IPS-NIHi11 (cell line): ENCODE measurements around the gene STPG4.
A peak's percentile ranks its signal among the peaks of the same experiment; 100 is the strongest.

Experiments
- DNase-seq: peaks from one replicate; pipeline ENCODE4 v3.0.0; 2012; ENCODE audit warnings: mixed read lengths, low spot score

The STPG4 gene

GRCh38 chr2:47070920-47071824 lies 83.9 kb downstream of the STPG4 start:
- no peak for DNase-seq

GRCh38 chr2:47070155-47070919 lies 84.8 kb downstream of the STPG4 start:
- DNase-seq, result no peak

- DNase-seq, result peak; percentile 87
These were observed 85.4 kb downstream of the STPG4 start for GRCh38 chr2:47069628-47070154.

- DNase-seq, result no peak
These were observed 86.0 kb downstream of the STPG4 start for GRCh38 chr2:47068981-47069627.

GRCh38 chr2:47067788-47068407 lies 87.2 kb downstream of the STPG4 start:
- DNase-seq, result no peak

- peak; percentile 45 for DNase-seq
These were observed 89.2 kb downstream of the STPG4 start for GRCh38 chr2:47065771-47066380.

GRCh38 chr2:47065343-47065742 lies 89.8 kb downstream of the STPG4 start:
- DNase-seq, result no peak

- no peak for DNase-seq
These were observed 91.0 kb downstream of the STPG4 start for GRCh38 chr2:47064106-47064505.

GRCh38 chr2:47063538-47063930 lies 91.6 kb downstream of the STPG4 start:
- DNase-seq, result no peak

GRCh38 chr2:47062681-47063537 lies 92.2 kb downstream of the STPG4 start:
- DNase-seq, result no peak

GRCh38 chr2:47061944-47062678 lies 93.0 kb downstream of the STPG4 start:
- DNase-seq, result no peak

GRCh38 chr2:47060652-47061170 lies 94.4 kb downstream of the STPG4 start:
- no peak for DNase-seq

- no peak for DNase-seq
These were observed 96.8 kb downstream of the STPG4 start for GRCh38 chr2:47058003-47058931.

- DNase-seq, result no peak
These were observed 97.5 kb downstream of the STPG4 start for GRCh38 chr2:47057687-47058002.

GRCh38 chr2:47056868-47057686 lies 98.0 kb downstream of the STPG4 start:
- no peak for DNase-seq

- DNase-seq, result peak; percentile 65
These were observed 98.7 kb downstream of the STPG4 start for GRCh38 chr2:47056374-47056773.

GRCh38 chr2:47054868-47055267 lies 100.2 kb downstream of the STPG4 start:
- no peak for DNase-seq
